Uterus (tissue), 2 donors: ENCODE measurements around the gene MLPH.

ENCODE experiments used
- POLR2A ChIP-seq, 2 donors: fragments of 450-650 bp; IDR thresholded peaks; one replicate each; pipeline ENCODE4 v1.6.1; 2016; ENCODE audit warnings: antibody characterized with exemption in 2 of 2, mild to moderate bottlenecking in 1 of 2, moderate library complexity in 1 of 2
- TF ChIP-seq, protein P1 (sequence below), 4 experiments: fragments of 200-600 bp in 2 of 4; fragments of 450-650 bp in 2 of 4; sonication (generic) in 2 of 4; IDR thresholded peaks; one replicate each; pipeline ENCODE4 v1.5.1; 2016 to 2019; ENCODE audit warnings: antibody characterized with exemption in 4 of 4, mild to moderate bottlenecking in 2 of 4, moderate library complexity in 1 of 4

- TF ChIP-seq POLR2A (IDR thresholded peaks at IDR 0.05): no peak
- TF ChIP-seq, protein P1, sequence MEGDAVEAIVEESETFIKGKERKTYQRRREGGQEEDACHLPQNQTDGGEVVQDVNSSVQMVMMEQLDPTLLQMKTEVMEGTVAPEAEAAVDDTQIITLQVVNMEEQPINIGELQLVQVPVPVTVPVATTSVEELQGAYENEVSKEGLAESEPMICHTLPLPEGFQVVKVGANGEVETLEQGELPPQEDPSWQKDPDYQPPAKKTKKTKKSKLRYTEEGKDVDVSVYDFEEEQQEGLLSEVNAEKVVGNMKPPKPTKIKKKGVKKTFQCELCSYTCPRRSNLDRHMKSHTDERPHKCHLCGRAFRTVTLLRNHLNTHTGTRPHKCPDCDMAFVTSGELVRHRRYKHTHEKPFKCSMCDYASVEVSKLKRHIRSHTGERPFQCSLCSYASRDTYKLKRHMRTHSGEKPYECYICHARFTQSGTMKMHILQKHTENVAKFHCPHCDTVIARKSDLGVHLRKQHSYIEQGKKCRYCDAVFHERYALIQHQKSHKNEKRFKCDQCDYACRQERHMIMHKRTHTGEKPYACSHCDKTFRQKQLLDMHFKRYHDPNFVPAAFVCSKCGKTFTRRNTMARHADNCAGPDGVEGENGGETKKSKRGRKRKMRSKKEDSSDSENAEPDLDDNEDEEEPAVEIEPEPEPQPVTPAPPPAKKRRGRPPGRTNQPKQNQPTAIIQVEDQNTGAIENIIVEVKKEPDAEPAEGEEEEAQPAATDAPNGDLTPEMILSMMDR (IDR thresholded peaks at IDR 0.05): no peak
These were observed 9.0 kb upstream of the MLPH start for GRCh38 chr2:237478095-237478494.
